ENCODE data around the gene NEMP1.
"Not testable (repeated sequence)": the region's sequence is repeated elsewhere in the genome, so short reads cannot be mapped to it uniquely, and the experiment has no call there.

The NEMP1 gene

DNA sequence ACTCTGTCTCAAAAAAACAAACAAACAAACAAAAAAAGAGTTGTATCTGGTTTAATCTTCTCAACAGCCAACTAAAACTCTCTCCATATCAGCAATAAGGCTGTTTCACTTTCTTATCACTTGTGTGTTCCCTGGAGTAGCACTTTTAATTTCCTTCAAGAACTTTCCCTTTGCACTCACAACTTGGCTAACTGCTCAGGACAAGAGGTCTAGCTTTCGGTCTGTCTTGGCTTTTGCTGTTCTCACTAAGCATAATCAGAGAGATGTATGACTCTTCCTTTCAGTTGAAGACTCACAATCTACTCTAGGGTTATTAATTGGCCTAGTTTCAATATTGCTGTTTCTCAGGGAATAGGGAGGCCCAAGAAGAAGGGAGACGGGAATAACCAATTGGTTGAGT is 12.3 kb downstream of the NEMP1 start:
- H3K9ac ChIP-seq (ENCODE audit: low read depth, low read length): no peak overlapping the region
- H3K36me3 ChIP-seq (ENCODE audit: insufficient read depth, low read length): peaks cover 84% of the 10 kb centered on the region

DNA sequence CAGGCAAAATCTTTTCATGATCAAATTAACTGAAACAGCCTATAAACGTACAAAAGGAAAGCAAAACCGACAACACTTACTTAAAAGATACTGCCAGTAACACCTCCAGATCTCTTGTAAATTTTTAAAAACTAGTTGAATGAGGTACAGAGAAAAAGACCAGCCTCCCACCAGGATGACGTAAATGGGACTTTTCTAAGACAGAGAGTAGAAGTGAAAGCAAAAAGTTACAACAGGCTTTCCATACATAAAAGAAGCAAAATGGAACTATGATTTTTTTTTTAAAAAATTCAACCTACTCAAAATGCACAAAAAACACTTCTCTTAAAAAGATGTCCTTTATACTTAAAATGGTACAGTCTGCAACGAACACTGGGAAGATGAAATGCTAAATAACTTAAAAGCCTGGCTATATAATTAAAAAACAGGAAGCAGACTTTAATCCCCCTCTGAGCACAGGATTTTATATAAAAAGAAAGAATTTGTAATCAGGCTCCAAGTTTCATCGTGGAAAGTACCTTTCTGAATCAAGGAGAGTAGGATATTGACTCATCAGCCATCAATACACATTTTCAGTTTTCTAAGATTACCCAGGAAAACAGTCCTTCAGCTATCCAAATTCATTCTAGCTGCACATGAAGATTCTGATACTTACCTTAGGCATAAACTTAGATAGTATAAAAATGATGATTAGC is 14.5 kb downstream of the NEMP1 start:
- Histone ChIP-seq H3K27ac (ENCODE audit: low read depth, low read length) (no peak overlapping the region), H3K9ac (ENCODE audit: low read depth, low read length) (no peak overlapping the region), H3K27me3 (ENCODE audit: insufficient read depth, low read length) (no peaks in the 10 kb centered on the region), H3K36me3 (ENCODE audit: insufficient read depth, low read length) (peaks cover 84% of the 10 kb centered on the region), H3K4me1 (ENCODE audit: insufficient read depth, low read length) (no peaks in the 10 kb centered on the region), H3K4me3 (ENCODE audit: low read length) (no peak overlapping the region), H3K9me3 (ENCODE audit: insufficient read depth, low read depth, low read length) (no peaks in the 10 kb centered on the region)
- 97% methylated on average over 3 of the region's 5 CpGs for WGBS

More for the DNA sequence above, 12.3 kb downstream of the NEMP1 start:
- 98% methylated on average over 2 of the region's 2 CpGs for WGBS
- no peaks in the 10 kb centered on the region for H3K27me3 ChIP-seq (ENCODE audit: insufficient read depth, low read length)
- no peak overlapping the region for H3K4me3 ChIP-seq (ENCODE audit: low read length)
- no peaks in the 10 kb centered on the region for H3K4me1 ChIP-seq (ENCODE audit: insufficient read depth, low read length)
- no peaks in the 10 kb centered on the region for H3K9me3 ChIP-seq (ENCODE audit: insufficient read depth, low read depth, low read length)
- no peak overlapping the region for H3K27ac ChIP-seq (ENCODE audit: low read depth, low read length)

DNA sequence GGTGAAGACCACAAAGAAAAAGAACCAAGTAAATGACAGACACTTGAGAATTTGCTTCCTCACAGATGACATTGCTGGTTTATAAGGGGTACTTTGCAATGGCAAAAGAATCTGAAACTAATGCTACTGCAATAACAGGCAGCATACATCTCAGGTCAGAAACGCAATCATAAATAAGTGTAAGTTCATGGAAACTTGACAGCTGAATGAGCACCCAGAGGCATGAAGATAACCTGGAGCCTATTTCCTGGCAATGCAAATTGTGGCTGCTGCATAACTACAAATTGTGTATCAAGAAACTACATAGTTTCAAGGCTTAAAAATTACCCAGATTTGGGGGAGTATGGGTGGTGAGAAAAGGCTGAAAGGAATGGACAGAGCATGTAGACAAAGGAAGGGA is 20.1 kb downstream of the NEMP1 start:
- no peaks in the 10 kb centered on the region for H3K27me3 ChIP-seq (ENCODE audit: insufficient read depth, low read length)
- peaks cover 82% of the 10 kb centered on the region for H3K36me3 ChIP-seq (ENCODE audit: insufficient read depth, low read length)
- no peak overlapping the region for H3K4me3 ChIP-seq (ENCODE audit: low read length)
- 90% methylated on average over 1 of the region's 1 CpG for WGBS
- H3K4me1 ChIP-seq (ENCODE audit: insufficient read depth, low read length): no peaks in the 10 kb centered on the region
- no peak overlapping the region for H3K9ac ChIP-seq (ENCODE audit: low read depth, low read length)
- H3K9me3 ChIP-seq (ENCODE audit: insufficient read depth, low read depth, low read length): no peaks in the 10 kb centered on the region
- H3K27ac ChIP-seq (ENCODE audit: low read depth, low read length): no peak overlapping the region

DNA sequence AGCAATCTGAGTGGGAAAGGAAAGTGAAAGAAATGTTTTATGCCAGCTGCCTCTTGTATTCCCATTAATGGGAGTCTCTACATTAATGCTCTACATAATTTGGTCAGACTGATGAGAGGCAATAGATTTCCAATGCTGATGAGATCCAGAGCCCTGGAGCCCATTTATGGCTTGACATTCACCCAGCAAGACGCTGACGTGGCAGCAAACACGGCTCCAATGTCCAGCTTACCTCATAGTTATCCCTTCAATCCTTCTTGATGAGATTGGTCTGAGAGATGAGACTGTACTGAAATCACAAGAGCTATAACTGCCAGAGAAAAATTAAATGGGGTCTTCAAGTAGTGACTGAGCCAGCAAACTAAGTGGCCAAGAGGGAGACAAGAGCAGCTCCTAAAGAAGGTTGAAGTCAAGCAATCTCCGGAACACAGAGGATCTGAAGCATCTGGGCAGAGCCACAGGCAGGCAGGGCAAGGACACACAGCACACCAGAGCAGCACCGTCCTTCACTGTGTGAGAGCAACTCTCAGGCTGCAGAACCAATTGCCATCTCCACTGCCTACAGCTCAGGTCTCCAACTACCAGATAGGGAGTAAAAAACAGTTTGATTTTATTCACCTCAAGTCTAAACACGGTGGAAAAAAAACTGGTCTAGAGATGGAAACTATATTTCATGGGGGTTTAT is 21.4 kb downstream of the NEMP1 start:
- over 99% methylated on average over 4 of the region's 6 CpGs for WGBS
- Histone ChIP-seq H3K4me3 (ENCODE audit: low read length) (no peak overlapping the region), H3K27ac (ENCODE audit: low read depth, low read length) (no peak overlapping the region), H3K4me1 (ENCODE audit: insufficient read depth, low read length) (no peaks in the 10 kb centered on the region), H3K36me3 (ENCODE audit: insufficient read depth, low read length) (peaks cover 72% of the 10 kb centered on the region), H3K9me3 (ENCODE audit: insufficient read depth, low read depth, low read length) (no peaks in the 10 kb centered on the region), H3K9ac (ENCODE audit: low read depth, low read length) (no peak overlapping the region), H3K27me3 (ENCODE audit: insufficient read depth, low read length) (no peaks in the 10 kb centered on the region)

DNA sequence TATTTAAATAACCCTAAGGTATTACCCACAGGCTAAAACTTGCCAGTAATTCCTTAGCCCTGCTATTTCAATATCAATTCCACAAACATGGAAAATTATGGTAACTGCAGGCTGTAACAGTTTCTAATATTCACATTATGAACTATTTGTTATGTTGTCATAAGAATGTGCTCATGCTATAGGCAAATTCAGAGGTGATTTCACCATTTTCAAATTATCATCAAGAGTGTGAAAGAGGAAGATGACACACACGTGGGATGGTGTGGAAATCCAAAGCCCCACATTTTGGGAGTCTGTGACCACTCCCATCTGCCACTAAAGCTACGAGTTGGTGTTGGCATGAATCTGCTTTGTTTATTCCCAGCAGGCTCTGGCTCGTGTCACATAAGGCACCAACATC is 22.8 kb downstream of the NEMP1 start:
- Histone ChIP-seq H3K27ac (ENCODE audit: low read depth, low read length) (no peak overlapping the region), H3K9ac (ENCODE audit: low read depth, low read length) (no peak overlapping the region), H3K36me3 (ENCODE audit: insufficient read depth, low read length) (peaks cover 62% of the 10 kb centered on the region), H3K9me3 (ENCODE audit: insufficient read depth, low read depth, low read length) (no peaks in the 10 kb centered on the region), H3K27me3 (ENCODE audit: insufficient read depth, low read length) (no peaks in the 10 kb centered on the region), H3K4me1 (ENCODE audit: insufficient read depth, low read length) (no peaks in the 10 kb centered on the region), H3K4me3 (ENCODE audit: low read length) (no peak overlapping the region)
- WGBS: 88% methylated on average over 3 of the region's 3 CpGs

DNA sequence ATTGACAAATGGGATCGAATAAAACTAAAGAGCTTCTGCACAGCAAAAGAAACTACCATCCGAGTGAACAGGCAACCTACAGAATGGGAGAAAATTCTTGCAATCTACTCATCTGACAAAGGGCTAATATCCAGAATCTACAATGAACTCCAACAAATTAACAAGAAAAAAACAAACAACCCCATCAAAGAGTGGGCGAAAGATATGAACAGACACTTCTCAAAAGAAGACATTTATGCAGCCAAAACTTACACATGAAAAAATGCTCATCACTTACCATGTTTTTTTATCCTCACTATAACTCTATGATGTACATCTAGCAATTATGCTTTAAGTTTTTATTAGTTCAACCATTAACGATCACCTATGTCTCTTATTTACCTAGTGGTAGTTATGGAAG is 24.7 kb downstream of the NEMP1 start:
- not testable (repeated sequence) for H3K27ac ChIP-seq (ENCODE audit: low read depth, low read length); H3K27me3 ChIP-seq (ENCODE audit: insufficient read depth, low read length); H3K9me3 ChIP-seq (ENCODE audit: insufficient read depth, low read depth, low read length); H3K4me3 ChIP-seq (ENCODE audit: low read length); H3K4me1 ChIP-seq (ENCODE audit: insufficient read depth, low read length); H3K9ac ChIP-seq (ENCODE audit: low read depth, low read length)
- 95% methylated on average over 3 of the region's 4 CpGs for WGBS
- H3K36me3 ChIP-seq (ENCODE audit: insufficient read depth, low read length): peaks cover 43% of the 10 kb centered on the region

DNA sequence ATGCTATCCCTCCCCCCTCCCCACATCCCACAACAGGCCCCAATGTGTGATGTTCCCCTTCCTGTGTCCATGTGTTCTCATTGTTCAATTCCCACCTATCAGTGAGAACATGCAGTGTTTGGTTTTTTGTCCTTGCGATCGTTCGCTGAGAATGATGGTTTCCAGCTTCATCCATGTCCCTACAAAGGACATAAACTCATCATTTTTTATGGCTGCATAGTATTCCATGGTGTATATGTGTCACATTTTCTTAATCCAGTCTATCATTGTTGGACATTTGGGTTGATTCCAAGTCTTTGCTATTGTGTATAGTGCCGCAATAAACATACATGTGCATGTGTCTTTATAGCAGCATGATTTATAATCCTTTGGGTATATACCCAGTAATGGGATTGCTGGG is 25.4 kb downstream of the NEMP1 start:
- not testable (repeated sequence) for H3K9me3 ChIP-seq (ENCODE audit: insufficient read depth, low read depth, low read length); H3K9ac ChIP-seq (ENCODE audit: low read depth, low read length); H3K27me3 ChIP-seq (ENCODE audit: insufficient read depth, low read length); H3K4me1 ChIP-seq (ENCODE audit: insufficient read depth, low read length); H3K27ac ChIP-seq (ENCODE audit: low read depth, low read length); H3K4me3 ChIP-seq (ENCODE audit: low read length)
- peaks cover 36% of the 10 kb centered on the region for H3K36me3 ChIP-seq (ENCODE audit: insufficient read depth, low read length)
- 98% methylated on average over 3 of the region's 4 CpGs for WGBS

DNA sequence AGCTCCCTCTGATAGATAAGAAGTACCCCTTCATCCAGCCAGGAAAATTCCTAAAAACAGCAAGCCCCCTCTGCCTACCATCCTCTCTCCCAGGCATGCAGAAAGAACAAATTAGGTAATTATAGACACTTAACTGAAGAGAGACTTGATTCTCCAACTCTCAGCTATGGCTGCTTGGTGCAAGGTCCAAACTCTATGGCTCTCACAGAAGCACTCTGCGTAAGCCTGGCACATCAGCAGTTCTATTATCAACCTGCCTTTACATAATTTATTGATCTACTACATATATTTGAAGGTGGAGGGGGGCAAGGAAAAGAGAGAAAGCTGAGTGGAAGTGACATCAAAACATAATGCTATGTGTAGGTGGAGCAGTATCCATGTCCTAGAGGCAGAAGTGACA is 27.6 kb downstream of the NEMP1 start:
- no peak overlapping the region for H3K4me3 ChIP-seq (ENCODE audit: low read length)
- WGBS: 89% methylated on average over 1 of the region's 1 CpG
- no peaks in the 10 kb centered on the region for H3K27me3 ChIP-seq (ENCODE audit: insufficient read depth, low read length)
- H3K9me3 ChIP-seq (ENCODE audit: insufficient read depth, low read depth, low read length): no peaks in the 10 kb centered on the region
- no peak overlapping the region for H3K27ac ChIP-seq (ENCODE audit: low read depth, low read length)
- no peaks in the 10 kb centered on the region for H3K4me1 ChIP-seq (ENCODE audit: insufficient read depth, low read length)
- H3K9ac ChIP-seq (ENCODE audit: low read depth, low read length): no peak overlapping the region
- peaks cover 14% of the 10 kb centered on the region for H3K36me3 ChIP-seq (ENCODE audit: insufficient read depth, low read length)

DNA sequence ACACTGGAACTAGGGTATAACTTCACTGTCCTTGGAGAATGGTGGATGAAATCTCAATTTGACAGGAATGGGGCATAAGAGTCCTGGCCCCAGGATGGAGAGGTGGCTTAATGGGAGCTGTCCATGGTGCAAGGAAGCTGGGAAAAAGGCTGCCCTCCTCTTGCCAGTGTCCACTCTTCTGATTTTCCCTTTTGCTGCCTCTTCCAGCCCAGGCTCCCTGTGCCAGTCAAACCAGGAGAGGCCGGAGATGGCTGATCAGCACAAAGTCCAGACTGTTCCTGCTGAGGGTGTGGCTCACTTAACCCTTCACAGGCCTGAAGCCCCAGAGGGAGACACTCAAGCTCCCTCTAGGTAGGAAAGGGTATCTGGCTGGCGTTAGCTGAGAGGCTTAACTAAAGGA is 28.7 kb downstream of the NEMP1 start, which contains the start of gene MYO1A:
Gene MYO1A, minus strand, starts transcription at position 240 of the 400 bp plus-strand sequence. CDS start 1,806 bp downstream, outside the sequence.
- H3K9me3 ChIP-seq (ENCODE audit: insufficient read depth, low read depth, low read length): no peaks in the 10 kb centered on the region
- no peak within 1 kb of the TSS for H3K27ac ChIP-seq (ENCODE audit: low read depth, low read length)
- no peak within 1 kb of the TSS for H3K4me3 ChIP-seq (ENCODE audit: low read length)
- H3K36me3 ChIP-seq (ENCODE audit: insufficient read depth, low read length): peaks cover 3% of the 10 kb centered on the region; the same call in 1 of the 2 replicates
- WGBS: 58% methylated on average over 2 of the region's 2 CpGs
- no peak within 1 kb of the TSS for H3K9ac ChIP-seq (ENCODE audit: low read depth, low read length)
- no peaks in the 10 kb centered on the region for H3K27me3 ChIP-seq (ENCODE audit: insufficient read depth, low read length)
- H3K4me1 ChIP-seq (ENCODE audit: insufficient read depth, low read length): no peaks in the 10 kb centered on the region

DNA sequence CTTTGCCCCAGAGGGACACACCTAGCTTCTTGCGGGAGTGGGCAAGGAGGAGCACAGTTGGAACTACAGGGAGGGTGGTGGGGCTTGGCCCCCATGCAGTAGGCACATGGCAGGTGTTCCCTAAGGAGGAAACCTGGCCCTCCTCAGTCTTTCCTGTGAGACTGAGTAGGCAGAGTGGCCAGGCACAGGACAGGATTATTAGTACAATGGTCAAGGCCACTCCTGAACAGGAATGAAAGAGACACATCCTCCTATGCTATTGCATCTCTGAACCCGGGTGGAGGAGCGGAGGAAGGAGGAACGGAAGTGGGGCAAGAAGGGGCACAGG is 29.5 kb downstream of the NEMP1 start:
- H3K27ac ChIP-seq (ENCODE audit: low read depth, low read length): no peak overlapping the region
- H3K36me3 ChIP-seq (ENCODE audit: insufficient read depth, low read length): 0 out of 2 replicates have a peak, but pooled peaks cover under 1% of the 10 kb centered on the region
- WGBS: 93% methylated on average over 3 of the region's 4 CpGs
- no peak overlapping the region for H3K9ac ChIP-seq (ENCODE audit: low read depth, low read length)
- H3K4me1 ChIP-seq (ENCODE audit: insufficient read depth, low read length): no peaks in the 10 kb centered on the region
- no peak overlapping the region for H3K4me3 ChIP-seq (ENCODE audit: low read length)
- H3K9me3 ChIP-seq (ENCODE audit: insufficient read depth, low read depth, low read length): no peaks in the 10 kb centered on the region
- no peaks in the 10 kb centered on the region for H3K27me3 ChIP-seq (ENCODE audit: insufficient read depth, low read length)

DNA sequence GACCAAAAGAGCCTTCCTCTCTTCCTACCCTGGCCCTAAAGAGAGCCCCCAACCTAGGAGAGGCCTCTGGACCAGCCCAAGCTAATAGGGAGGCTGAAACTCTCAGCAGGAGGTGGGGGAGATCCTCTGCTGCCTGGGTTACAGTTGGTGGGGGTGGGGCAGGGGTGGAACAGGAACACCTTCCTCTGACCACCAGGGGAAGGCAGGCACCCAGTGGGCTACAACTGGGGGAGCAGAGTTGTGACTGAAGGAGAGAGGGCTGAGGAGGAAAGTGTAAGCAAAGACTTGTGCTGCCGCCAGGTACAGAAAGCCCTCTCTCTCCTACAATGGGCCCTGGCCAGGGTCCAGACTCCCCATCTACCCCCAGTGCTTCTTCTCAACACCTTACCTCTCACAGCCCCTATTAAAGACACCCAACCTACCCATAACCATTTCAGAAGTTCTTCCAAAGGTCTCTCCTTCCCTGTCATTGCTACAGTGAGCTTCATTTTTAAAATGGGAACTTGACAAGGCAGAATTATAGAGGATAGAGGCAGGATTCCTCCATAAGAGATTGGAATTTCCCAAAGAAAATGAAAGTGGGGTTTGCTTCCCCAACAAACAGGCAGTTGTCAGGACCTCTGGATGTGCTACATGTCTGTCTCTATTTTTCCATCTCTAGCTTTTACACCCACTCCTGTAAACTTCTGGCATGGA is 30.0 kb downstream of the NEMP1 start:
- 76% methylated on average over 1 of the region's 1 CpG for WGBS
- H3K36me3 ChIP-seq (ENCODE audit: insufficient read depth, low read length): no peaks in the 10 kb centered on the region
- H3K4me3 ChIP-seq (ENCODE audit: low read length): no peak overlapping the region
- no peak overlapping the region for H3K9ac ChIP-seq (ENCODE audit: low read depth, low read length)
- no peaks in the 10 kb centered on the region for H3K27me3 ChIP-seq (ENCODE audit: insufficient read depth, low read length)
- no peaks in the 10 kb centered on the region for H3K9me3 ChIP-seq (ENCODE audit: insufficient read depth, low read depth, low read length)
- H3K4me1 ChIP-seq (ENCODE audit: insufficient read depth, low read length): no peaks in the 10 kb centered on the region
- H3K27ac ChIP-seq (ENCODE audit: low read depth, low read length): no peak overlapping the region

Measured in HUES64 (cell line).